ENCODE results near the gene OCEL1.

OCEL1 gene

DNA sequence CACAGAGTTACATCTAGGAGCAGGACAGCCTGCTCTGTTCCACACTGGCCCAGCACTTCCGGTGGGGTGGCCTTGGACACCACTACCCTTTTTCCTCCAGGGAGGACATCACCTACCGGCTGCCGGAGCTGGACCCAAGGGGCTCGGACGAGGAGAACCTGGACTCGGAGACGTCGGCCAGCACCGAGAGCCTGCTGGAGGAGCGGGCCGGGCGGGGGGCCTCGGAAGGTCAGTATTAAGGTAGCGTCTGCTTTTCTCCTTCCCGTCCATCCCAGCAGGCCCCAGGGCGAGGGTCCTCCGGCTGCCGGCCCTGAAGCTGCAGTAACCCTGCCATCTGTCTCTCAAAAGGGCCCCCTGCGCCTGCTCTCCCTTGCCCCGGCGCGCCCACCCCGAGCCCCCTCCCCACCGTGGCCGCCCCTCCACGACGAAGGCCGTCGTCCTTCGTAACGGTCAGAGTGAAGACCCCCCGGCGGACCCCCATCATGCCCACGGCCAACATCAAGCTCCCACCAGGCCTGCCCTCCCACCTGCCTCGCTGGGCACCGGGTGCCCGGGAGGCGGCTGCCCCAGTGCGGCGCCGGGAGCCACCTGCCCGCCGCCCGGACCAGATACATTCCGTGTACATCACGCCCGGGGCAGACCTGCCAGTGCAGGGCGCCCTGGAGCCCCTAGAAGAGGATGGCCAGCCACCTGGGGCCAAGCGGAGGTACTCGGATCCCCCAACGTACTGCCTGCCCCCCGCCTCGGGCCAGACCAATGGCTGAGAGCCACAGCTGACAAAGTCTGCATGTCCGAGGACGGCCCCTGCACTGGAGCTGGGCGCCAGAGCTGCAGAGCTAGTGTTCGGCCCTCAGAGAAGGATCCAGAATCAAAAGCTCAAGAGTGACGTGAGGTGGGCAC lies 14.2 kb upstream of the OCEL1 start:
- DNase-seq = no peak

GRCh38 chr19:17213334-17213733 lies 12.7 kb upstream of the OCEL1 start:
- DNase-seq = no peak

GRCh38 chr19:17214508-17215126 lies 11.4 kb upstream of the OCEL1 start:
- DNase-seq = peak in 1 of 2 experiments; percentile 23

- DNase-seq = peak; percentile 80 to 92
Observed at GRCh38 chr19:17215127-17215971, 10.7 kb upstream of the OCEL1 start, which contains the start of gene USE1. Gene USE1, plus strand, starts transcription at chr19:17215357. Its CDS starts 49 bp downstream, at chr19:17215406.

DNA sequence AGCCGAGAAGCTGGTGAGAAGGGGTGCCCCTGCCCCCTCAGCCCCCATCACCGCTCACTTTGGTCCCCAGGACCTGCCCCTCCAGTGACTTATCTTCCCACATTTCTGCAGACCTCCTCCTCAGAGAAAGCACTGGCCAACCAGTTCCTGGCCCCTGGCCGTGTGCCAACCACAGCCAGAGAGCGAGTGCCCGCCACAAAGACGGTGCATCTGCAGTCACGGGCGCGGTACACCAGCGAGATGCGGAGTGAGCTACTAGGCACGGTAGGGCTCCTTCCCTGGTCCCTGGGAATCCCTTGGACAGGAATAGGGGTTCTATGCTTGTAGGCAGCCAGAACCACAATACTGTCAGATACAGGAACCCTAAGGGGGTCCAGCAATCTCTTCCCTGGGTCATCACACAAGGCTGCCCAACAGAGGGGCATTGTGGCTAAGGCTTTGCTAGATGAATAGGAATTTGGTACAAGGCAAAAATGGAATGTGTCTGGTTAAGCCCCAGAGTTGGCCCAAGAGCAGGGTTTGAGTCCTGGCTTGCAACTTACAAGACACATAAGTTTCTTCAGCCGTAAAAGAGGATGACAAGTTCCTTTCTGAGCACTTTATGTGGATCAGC lies 9.9 kb upstream of the OCEL1 start:
- DNase-seq = peak in 1 of 2 experiments; percentile 54

GRCh38 chr19:17219286-17219685 lies 6.7 kb upstream of the OCEL1 start:
- DNase-seq = no peak

GRCh38 chr19:17220207-17220758 lies 5.7 kb upstream of the OCEL1 start:
- no peak for DNase-seq

- no peak for DNase-seq
Observed at GRCh38 chr19:17225053-17225452, 973 bp upstream of the OCEL1 start.

DNA sequence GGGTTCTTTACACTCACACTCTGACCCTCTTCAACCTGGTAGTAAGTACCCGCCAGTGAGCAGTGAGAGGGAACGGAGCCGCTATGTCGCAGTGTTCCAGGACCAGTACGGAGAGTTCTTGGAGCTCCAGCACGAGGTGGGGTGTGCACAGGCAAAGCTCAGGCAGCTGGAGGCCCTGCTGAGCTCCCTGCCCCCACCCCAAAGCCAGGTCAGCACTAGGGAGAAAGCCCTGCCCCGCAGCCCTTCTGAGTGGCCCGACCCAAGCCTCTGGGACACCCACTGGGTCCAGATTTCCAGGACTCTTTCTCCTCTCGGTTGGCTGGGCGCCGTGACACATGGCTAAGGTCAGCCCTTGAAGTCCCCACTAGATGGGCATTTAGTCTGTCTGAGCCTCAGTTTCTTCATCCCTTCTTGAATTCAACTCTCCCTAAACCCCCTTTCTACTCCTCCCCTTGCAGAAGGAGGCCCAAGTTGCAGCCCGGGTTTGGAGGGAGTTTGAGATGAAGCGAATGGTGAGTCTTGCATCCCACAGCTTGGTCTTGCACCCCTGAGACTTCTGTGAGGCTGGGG lies 1.9 kb downstream of the OCEL1 start:
- no peak for DNase-seq

GRCh38 chr19:17229890-17230289 lies 3.9 kb downstream of the OCEL1 start:
- no peak for DNase-seq

DNA sequence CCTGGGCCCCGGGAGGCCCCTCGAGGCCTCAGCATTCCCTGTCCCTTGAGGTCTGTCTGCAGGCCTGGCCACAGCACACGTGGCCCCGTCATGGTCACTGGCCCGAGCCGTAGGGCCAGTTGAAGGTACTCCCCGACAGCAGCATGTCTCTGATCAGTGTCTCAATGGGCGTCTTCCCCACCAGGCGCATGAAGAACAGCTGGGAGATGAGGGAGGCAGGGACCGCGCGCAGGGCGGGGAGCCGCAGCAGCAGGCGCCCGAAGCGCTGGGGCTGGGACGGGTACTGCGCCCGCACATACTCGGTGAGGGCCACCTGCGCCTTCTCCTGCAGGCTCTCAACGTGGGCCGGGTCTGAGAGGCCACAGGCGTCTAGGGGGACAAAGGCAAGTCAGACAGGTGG lies 6.2 kb downstream of the OCEL1 start:
- no peak for DNase-seq

DNA sequence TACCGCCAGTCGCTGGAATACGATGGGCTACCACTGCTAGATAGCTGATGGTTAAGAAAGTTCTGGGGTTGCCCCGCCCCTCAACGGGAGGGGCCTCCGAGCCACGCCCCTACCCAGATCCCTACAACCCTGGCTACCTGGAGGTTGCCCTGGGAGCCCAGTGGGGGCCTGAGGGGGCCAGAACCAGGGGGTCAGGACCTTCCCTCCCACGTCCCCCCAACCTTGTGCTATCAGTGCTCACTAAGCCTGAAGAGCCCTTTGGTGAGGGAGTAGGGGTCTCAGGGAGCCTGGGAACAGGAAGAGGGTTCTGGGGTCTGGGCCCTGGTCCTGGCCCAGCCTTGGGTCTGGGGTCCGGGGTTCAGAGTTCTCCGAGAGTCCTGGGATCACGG lies 8.9 kb downstream of the OCEL1 start:
- peak in 1 of 2 experiments; percentile 20 for DNase-seq

DNA sequence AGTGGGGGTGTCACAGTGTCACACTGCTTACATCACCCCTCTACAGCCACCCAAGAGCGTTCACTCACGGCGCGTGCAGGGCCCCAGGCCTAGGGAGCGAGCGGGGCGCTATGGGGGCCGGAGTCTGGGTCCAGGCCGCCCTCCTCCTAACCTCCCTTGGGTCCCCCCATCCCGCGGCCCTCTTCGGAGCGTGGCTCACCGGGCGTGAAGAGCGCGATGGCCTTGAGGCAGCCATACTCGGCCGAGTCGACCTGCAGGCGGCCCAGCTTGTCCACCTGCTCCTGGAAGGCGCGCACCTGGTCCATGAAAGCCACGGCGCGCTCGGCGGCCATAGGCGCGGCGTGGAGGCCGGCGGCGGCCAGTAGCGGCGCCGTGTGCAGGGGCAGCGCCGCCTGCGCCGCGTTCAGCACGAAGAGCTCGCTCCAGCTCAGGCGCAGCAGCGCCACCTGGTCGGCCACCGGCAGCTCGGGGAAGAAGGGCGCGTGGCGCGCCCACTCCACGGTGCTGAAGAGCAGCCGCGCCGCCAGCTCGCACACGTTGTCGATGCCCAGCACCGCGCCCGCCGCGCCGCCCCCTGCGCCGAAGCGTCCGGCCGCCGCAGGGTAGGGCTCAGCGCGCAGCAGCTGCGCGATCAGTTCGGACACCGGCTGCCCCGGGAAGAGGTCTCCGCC lies 9.4 kb downstream of the OCEL1 start:
- DNase-seq = peak; percentile 38 to 68

DNA sequence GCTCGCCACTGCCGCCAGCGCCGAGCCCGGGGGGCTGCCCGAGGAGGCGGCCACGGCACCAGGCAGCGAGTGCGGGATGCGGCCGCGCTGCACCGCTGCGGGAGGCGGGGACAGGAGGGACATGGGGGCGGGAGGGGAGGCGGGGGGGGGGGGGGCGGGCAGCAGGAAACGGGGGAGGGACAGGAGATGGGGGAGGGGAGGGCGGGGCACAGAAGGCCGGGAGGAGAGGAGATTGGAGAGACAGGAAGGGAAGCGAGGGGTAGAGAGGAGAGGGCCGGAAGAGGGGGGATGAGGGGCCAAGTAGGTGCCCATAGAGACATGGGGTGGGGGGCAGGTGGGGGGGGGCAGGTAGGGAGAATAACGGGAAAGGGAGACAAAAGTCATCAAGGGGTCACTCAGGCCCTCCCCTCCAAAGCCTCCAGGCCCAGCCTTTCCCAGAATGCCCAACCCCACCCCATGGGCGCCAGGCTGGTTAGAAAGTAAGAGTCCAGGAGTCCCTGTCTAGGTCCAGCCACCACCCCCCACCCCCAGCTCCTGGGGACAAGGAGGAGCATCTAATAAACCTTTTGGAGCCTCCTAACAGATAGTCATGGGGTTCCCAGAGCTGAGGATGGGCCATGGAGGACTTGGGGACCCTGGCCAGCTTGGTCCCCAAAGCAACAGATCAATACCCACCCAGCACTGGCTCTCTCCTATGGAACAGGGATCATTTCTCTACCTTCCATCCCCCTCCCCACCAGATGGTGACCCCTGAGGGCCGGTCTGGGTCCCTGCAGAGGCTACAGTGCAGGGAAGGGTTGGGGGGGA lies 10.1 kb downstream of the OCEL1 start:
- peak; percentile 53 to 68 for DNase-seq

GRCh38 chr19:17236811-17237543 lies 11.0 kb downstream of the OCEL1 start:
- no peak for DNase-seq

GRCh38 chr19:17237747-17238706 lies 12.0 kb downstream of the OCEL1 start:
- DNase-seq = no peak

GRCh38 chr19:17240062-17240752 lies 14.2 kb downstream of the OCEL1 start:
- no peak for DNase-seq

DNA sequence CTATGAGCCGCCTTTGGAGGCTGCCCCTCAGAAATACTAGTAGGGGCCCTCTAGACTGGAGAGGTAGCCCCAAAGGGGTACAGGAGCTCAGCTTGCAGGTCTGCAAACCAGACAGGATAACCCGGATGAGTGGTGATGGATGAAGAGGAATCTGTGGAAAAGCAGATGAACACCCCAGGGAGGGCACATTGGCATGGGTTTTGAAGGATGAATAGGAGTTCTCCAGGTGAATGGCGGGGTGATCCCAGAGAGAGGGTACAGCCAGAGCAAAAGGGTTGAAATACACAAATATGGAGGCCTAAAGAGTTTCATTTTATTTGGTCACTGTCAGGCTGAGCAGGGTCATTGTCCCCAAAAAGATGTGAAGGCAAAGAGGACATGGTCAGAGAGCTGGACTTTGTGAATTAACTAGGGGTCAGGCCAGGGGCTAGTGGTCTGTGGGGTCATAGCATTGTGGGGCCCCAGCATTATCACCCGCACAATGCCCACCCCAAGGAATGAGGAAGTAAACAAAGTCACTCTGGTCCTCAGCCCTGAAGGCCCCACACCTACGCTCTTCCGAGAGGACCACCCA lies 14.9 kb downstream of the OCEL1 start:
- DNase-seq = no peak
